BJ (cell line): Measurements from ENCODE around the gene RPS29. TPM values are rescaled to one million over a fixed set of nuclear protein-coding genes. Genes with fewer than 3 reads are reported as not detected.
A peak's percentile ranks its signal among the peaks of the same experiment; 100 is the strongest.

Experiments used
- CTCF ChIA-PET: fragments of 350-600 bp; formaldehyde crosslinking; extraction: SDS; loops from one replicate; lab custom pipeline; 2021; ENCODE audit warnings: antibody characterized with exemption, inconsistent platforms; lab: Yijun Ruan, JAX
- POLR2A ChIA-PET: fragments of 300-600 bp; sonication (Branson Sonifier 250); formaldehyde crosslinking; extraction: SDS; loops from one replicate; lab custom pipeline; 2021; ENCODE audit warnings: antibody characterized with exemption; lab: Charles Lee
- DNase-seq: peaks from one replicate; pipeline ENCODE4 v3.0.0-alpha.2; 2011; ENCODE audit warnings: low read depth
- H3K27me3 ChIP-seq: 2 replicates; pipeline ENCODE4 v1.6.0; 2011; ENCODE audit warnings: low read length; ENCODE audit not compliant: control insufficient read depth, insufficient read depth
- H3K36me3 ChIP-seq: 2 replicates; pipeline ENCODE4 v1.5.1; 2011; ENCODE audit warnings: low read length; ENCODE audit not compliant: control insufficient read depth, insufficient read depth
- H3K4me3 ChIP-seq: 2 replicates; pipeline ENCODE4 v1.5.1; 2011; ENCODE audit warnings: low read depth, mild to moderate bottlenecking, control low read depth, low read length
- polyA plus RNA-seq: library from polyadenylated mRNA; depleted of rRNA; stranded (reverse); fragments of >200 nt; gene quantifications from 2 replicates; pipeline ENCODE4 v1.2.3, GENCODE V29; 2011
- TF ChIP-seq, protein P1 (sequence below): IDR thresholded peaks from 2 replicates; pipeline ENCODE4 v1.5.1; 2011; ENCODE audit warnings: low read depth, mild to moderate bottlenecking, control low read depth, inconsistent platforms, low read length, moderate library complexity; ENCODE audit not compliant: insufficient read depth

RPS29 gene
- polyA plus RNA-seq, 1 experiment, result 4,331 TPM

DNA sequence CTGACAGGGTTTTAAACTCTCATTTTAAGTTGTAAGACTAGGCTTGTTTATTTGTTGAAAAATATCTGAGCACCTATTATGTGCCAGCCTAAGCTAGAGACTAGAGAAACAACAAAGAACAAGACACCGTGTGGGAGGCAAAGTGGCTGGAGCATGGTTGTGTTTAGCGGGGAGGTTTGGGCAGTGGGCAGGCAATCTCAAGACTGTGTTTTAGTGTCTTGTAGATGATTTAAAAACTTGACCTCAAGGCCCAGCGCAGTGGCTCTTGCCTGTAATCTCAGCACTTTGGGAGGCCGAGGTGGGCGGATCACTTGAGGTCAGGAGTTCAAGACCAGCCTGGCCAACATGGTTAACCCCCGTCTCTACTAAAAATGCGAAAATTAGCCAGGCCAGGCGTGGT, 26.5 kb upstream of the RPS29 start:
- no peak for DNase-seq
- H3K36me3 ChIP-seq, result no peaks in the 10 kb centered on the region; the same call in 1 of the 2 replicates
- TF ChIP-seq, protein P1, sequence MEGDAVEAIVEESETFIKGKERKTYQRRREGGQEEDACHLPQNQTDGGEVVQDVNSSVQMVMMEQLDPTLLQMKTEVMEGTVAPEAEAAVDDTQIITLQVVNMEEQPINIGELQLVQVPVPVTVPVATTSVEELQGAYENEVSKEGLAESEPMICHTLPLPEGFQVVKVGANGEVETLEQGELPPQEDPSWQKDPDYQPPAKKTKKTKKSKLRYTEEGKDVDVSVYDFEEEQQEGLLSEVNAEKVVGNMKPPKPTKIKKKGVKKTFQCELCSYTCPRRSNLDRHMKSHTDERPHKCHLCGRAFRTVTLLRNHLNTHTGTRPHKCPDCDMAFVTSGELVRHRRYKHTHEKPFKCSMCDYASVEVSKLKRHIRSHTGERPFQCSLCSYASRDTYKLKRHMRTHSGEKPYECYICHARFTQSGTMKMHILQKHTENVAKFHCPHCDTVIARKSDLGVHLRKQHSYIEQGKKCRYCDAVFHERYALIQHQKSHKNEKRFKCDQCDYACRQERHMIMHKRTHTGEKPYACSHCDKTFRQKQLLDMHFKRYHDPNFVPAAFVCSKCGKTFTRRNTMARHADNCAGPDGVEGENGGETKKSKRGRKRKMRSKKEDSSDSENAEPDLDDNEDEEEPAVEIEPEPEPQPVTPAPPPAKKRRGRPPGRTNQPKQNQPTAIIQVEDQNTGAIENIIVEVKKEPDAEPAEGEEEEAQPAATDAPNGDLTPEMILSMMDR, result no peak
- no peak overlapping the region for H3K4me3 ChIP-seq
- ChIA-PET CTCF (interaction anchor here (1.2 to 1.5 kb wide), 2 partner anchors 8 to 21 kb away, joined by 3 to 4 read pairs; partner anchors contain the start of genes MGAT2 and RPL36AL), POLR2A (no interaction called here)
- H3K27me3 ChIP-seq, result no peaks in the 10 kb centered on the region

DNA sequence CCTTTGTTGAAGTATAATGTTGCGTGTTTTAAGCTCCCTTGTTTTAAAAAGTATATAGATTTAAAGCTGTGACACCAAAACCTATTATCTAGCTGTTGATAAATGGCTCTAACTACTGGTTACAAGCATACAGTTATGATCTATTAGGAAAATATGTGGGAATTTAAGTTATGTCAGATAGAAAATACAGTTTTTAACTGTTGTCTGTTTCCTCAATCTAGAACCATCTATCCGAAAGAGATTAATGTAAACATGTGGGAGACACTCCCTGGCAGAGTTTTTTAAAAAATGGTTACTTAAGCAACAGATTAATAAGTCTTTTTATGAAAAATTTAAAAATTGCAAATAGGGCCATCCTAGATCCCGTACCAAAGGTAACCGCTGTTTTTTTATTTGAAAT, 26.1 kb upstream of the RPS29 start:
- Histone ChIP-seq H3K36me3 (no peaks in the 10 kb centered on the region; the same call in 1 of the 2 replicates), H3K27me3 (no peaks in the 10 kb centered on the region), H3K4me3 (no peak overlapping the region)
- TF ChIP-seq, protein P1, result no peak
- POLR2A ChIA-PET, result no interaction called here
- DNase-seq, result no peak
- CTCF ChIA-PET, result interaction anchor here (1.2 to 1.5 kb wide), 2 partner anchors 9 to 22 kb away, joined by 3 to 4 read pairs; partner anchors contain the start of genes MGAT2 and RPL36AL

DNA sequence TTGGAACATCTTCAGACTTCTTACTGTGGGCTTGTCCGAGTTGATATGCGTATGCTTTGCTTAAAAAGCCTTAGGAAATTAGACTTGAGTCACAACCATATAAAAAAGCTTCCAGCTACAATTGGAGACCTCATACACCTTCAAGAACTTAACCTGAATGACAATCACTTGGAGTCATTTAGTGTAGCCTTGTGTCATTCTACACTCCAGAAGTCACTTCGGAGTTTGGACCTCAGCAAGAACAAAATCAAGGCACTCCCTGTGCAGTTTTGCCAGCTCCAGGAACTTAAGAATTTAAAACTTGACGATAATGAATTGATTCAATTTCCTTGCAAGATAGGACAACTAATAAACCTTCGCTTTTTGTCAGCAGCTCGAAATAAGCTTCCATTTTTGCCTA, 21.4 kb upstream of the RPS29 start:
- H3K36me3 ChIP-seq, result no peaks in the 10 kb centered on the region
- POLR2A ChIA-PET, result no interaction called here
- DNase-seq, result no peak
- no peak overlapping the region for H3K4me3 ChIP-seq
- CTCF ChIA-PET, result interaction anchor here (0.9 kb wide), 1 partner anchor 21 kb away, joined by 4 read pairs; no protein-coding TSS in a partner anchor
- H3K27me3 ChIP-seq, result no peaks in the 10 kb centered on the region
- TF ChIP-seq, protein P1, result no peak

DNA sequence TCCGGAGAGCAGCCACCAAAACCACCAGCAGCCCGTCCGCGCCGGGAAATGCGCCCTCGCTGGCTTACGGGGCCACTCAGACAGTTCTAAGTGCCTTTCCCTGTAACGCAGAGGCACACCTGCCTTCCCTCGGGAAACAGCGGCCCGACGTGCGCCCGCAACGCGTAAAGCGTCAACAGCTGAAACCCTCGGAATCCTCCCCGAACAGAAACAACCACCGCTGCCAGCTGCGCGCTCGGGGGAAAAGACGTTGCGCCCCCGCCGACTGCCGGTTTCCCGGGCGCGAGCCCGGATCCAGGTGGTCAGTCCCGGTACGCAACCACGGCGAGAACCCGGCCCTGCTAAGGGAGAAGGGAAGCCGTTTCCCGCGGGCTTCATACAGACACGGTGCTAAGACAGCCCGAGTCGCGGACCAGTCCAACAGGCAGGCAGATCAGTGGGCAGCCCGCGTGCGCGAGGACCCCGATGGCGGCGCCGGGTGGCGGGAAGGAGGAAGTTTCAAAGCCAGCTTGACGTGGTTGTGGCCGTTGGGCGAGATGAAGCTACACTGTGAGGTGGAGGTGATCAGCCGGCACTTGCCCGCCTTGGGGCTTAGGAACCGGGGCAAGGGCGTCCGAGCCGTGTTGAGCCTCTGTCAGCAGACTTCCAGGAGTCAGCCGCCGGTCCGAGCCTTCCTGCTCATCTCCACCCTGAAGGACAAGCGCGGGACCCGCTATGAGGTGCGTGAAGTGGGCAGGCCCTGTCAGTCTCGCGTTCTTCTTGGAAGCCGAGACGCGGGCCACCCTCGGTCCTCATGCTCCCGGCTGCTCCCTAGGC, 12.5 kb upstream of the RPS29 start, which contains the start of gene LRR1:
TSS of gene LRR1 (plus strand) at position 456 of the 816 bp plus-strand sequence. CDS start at position 537, 81 bp downstream.
- Histone ChIP-seq H3K27me3 (no peaks in the 10 kb centered on the region), H3K36me3 (no peaks in the 10 kb centered on the region), H3K4me3 (peak within 1 kb of the TSS; percentile 96)
- ChIA-PET CTCF (interaction anchor here (0.8 to 1.8 kb wide), 6 partner anchors 11 to 254 kb away, joined by 3 to 19 read pairs (median 4); partner anchors contain the start of genes MGAT2, NEMF, RPL36AL and RPS29), POLR2A (interaction anchor here (0.5 to 1.3 kb wide), 3 partner anchors 12 to 22 kb away, joined by 3 to 4 read pairs (median 3); partner anchors contain the start of genes MGAT2, RPL36AL and RPS29)
- TF ChIP-seq, protein P1, result no peak
- DNase-seq, result no peak

DNA sequence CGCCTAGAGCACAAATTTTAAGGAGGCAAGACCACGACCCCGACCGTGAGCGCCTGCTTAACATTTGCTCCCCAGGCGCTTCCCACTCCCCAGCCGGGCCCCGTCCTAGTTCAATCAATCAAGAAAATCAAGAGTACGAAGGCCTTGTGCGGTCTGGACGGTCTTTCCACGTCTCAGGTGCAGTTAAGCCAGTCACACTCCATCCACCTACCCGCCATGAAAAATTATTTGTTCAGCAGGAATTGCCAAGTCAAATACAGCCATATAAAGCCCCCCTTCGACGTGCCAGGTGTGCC, 12.0 kb upstream of the RPS29 start:
- CTCF ChIA-PET, result interaction anchor here (1.0 to 1.8 kb wide), 4 partner anchors 11 to 255 kb away, joined by 3 to 19 read pairs (median 4); partner anchors contain the start of genes MGAT2, NEMF, RPL36AL and RPS29
- TF ChIP-seq, protein P1, result no peak
- POLR2A ChIA-PET, result interaction anchor here (1.3 kb wide), 1 partner anchor 12 kb away, joined by 4 read pairs; the partner anchor contains the start of gene RPS29
- no peak for DNase-seq
- no peaks in the 10 kb centered on the region for H3K27me3 ChIP-seq
- H3K36me3 ChIP-seq, result no peaks in the 10 kb centered on the region
- H3K4me3 ChIP-seq, result peak overlapping the region; percentile 96
